IPS-18a (cell line): ENCODE measurements around the gene HEMK1.

ENCODE experiments used
- H3K27ac ChIP-seq: one replicate; pipeline ENCODE4 v1.5.1; 2013; ENCODE audit warnings: low read length
- H3K27me3 ChIP-seq: one replicate; pipeline ENCODE4 v1.6.1; 2013; ENCODE audit warnings: mild to moderate bottlenecking, low read length; ENCODE audit not compliant: control insufficient read depth, insufficient read depth
- H3K36me3 ChIP-seq: one replicate; pipeline ENCODE4 v1.6.1; 2013; ENCODE audit warnings: low read depth, low read length; ENCODE audit not compliant: control insufficient read depth
- H3K4me1 ChIP-seq: one replicate; pipeline ENCODE4 v1.6.1; 2013; ENCODE audit warnings: low read depth, low read length; ENCODE audit not compliant: control insufficient read depth
- H3K4me3 ChIP-seq: one replicate; pipeline ENCODE4 v1.5.1; 2013; ENCODE audit warnings: low read length
- H3K9ac ChIP-seq: one replicate; pipeline ENCODE4 v1.6.1; 2013; ENCODE audit warnings: mild to moderate bottlenecking, low read length, moderate library complexity
- H3K9me3 ChIP-seq: one replicate; pipeline ENCODE4 v1.6.1; 2013; ENCODE audit warnings: low read depth, low read length; ENCODE audit not compliant: control insufficient read depth

HEMK1 gene

DNA sequence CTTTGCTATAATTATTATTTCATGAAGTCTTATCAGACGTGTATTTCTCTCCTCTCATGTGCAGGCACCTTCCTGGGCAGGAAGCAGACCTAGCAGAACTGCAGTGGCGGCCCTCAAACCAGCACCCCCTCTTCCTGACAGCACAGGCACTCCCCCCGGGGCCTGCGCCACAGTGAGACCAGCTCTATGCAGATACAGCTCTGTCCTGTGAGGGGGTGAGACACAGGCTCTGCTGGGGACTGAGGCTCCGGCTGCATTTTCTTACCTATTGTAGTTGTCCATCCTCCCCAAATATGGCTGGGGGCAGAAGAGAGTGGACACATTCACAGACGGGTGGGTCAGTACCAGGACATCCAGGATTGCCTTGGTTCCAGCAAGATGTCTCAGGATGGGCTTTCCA is 37.3 kb downstream of the HEMK1 start:
- Histone ChIP-seq H3K9ac (no peak overlapping the region), H3K36me3 (no peaks in the 10 kb centered on the region), H3K4me3 (no peak overlapping the region), H3K4me1 (no peaks in the 10 kb centered on the region), H3K27me3 (peaks cover 15% of the 10 kb centered on the region), H3K27ac (no peak overlapping the region), H3K9me3 (no peaks in the 10 kb centered on the region)

DNA sequence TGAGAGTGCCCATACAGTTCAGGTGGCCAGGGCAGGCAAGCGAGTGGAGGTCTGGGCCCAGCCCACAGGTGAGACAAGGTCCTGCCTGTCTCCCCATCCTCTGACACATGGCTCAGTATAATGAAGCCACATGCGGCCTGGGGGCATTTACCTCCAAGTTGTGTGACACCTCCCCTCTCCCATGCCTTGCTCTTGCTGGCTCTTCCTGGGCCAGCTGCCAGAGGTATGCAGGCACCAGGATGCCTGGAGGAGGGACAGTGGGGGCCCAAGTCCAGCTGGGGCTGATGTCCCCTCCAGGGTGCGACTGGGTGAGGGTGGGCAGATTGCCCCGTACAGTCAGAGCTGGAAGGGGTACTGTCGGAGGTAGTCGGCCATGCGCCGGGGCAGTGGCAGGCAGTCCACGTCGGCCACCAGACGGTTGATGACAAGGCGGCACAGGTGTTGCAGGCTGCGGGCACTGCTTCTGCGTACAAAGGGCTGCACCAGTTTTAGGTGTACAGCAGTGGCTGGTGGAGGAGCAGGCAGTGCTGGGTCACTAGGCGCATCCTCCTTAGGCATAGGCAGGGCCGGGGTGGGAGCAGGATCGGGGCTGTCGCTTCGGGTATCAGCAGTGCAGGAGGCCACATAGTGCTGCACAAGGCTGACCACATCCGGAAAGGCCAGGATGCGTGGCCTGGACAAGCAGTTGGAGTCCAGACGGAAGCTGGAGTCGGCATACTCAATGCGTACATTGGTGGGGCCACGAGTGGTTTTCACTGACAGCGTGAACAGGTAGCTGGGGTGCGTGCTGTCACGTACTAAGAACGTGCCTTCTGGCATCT is 38.2 kb downstream of the HEMK1 start:
- H3K4me3 ChIP-seq = no peak overlapping the region
- H3K9me3 ChIP-seq = no peaks in the 10 kb centered on the region
- no peak overlapping the region for H3K9ac ChIP-seq
- H3K4me1 ChIP-seq = peaks cover 3% of the 10 kb centered on the region
- H3K36me3 ChIP-seq = no peaks in the 10 kb centered on the region
- peaks cover 19% of the 10 kb centered on the region for H3K27me3 ChIP-seq
- H3K27ac ChIP-seq = no peak overlapping the region

DNA sequence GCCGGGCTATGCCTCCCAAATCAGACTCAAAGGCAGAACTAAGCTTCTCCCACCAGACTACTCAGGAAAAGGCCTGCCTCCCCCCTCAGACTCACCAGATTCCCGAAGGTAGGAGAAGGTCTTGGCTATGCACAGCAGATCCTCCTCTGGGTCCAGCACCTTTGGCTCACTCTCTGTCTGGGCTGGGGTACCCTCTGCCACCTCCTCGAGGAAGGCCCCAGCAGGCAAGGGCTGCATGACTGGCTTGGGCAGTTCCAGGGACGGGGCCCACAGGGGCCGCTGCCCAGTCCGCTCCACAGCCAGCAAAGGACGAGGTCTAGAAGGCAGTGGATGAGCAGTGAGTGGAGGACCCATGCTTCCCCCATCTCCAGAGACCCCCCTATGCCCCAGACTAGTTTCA is 39.0 kb downstream of the HEMK1 start:
- no peak overlapping the region for H3K4me3 ChIP-seq
- no peak overlapping the region for H3K9ac ChIP-seq
- H3K9me3 ChIP-seq = no peaks in the 10 kb centered on the region
- peaks cover 27% of the 10 kb centered on the region for H3K27me3 ChIP-seq
- no peaks in the 10 kb centered on the region for H3K36me3 ChIP-seq
- H3K4me1 ChIP-seq = peaks cover 3% of the 10 kb centered on the region
- H3K27ac ChIP-seq = no peak overlapping the region

- no peaks in the 10 kb centered on the region for H3K36me3 ChIP-seq
- peaks cover 3% of the 10 kb centered on the region for H3K4me1 ChIP-seq
- H3K9me3 ChIP-seq = no peaks in the 10 kb centered on the region
- no peak overlapping the region for H3K27ac ChIP-seq
- no peak overlapping the region for H3K9ac ChIP-seq
- H3K4me3 ChIP-seq = no peak overlapping the region
- H3K27me3 ChIP-seq = peaks cover 34% of the 10 kb centered on the region
Measured at GRCh38 chr3:50609071-50609762, 39.9 kb downstream of the HEMK1 start.

DNA sequence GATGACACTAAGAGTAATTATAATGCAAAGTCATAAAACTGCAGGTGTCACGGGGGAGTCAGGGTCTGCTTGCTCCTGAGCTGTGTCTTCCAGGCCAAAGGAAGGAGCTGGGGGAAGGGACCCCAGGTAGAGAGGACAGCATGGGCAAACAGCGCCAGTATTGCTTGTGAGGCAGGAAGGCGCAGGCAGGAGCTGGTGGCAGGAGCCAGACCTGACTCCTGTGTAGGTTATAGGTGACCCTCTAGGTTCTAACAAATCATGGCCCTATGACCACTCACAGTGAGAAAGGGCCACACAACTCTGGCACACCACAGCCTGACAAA is 40.4 kb downstream of the HEMK1 start:
- Histone ChIP-seq H3K9me3 (no peaks in the 10 kb centered on the region), H3K4me1 (peaks cover 3% of the 10 kb centered on the region), H3K36me3 (no peaks in the 10 kb centered on the region), H3K27ac (no peak overlapping the region), H3K9ac (no peak overlapping the region), H3K4me3 (no peak overlapping the region), H3K27me3 (peaks cover 34% of the 10 kb centered on the region)

GRCh38 chr3:50610181-50610971 is 41.1 kb downstream of the HEMK1 start:
- H3K36me3 ChIP-seq = no peaks in the 10 kb centered on the region
- no peaks in the 10 kb centered on the region for H3K9me3 ChIP-seq
- peaks cover 3% of the 10 kb centered on the region for H3K4me1 ChIP-seq
- peaks cover 38% of the 10 kb centered on the region for H3K27me3 ChIP-seq
- H3K9ac ChIP-seq = no peak overlapping the region
- H3K4me3 ChIP-seq = peak overlapping the region; percentile 63
- no peak overlapping the region for H3K27ac ChIP-seq

DNA sequence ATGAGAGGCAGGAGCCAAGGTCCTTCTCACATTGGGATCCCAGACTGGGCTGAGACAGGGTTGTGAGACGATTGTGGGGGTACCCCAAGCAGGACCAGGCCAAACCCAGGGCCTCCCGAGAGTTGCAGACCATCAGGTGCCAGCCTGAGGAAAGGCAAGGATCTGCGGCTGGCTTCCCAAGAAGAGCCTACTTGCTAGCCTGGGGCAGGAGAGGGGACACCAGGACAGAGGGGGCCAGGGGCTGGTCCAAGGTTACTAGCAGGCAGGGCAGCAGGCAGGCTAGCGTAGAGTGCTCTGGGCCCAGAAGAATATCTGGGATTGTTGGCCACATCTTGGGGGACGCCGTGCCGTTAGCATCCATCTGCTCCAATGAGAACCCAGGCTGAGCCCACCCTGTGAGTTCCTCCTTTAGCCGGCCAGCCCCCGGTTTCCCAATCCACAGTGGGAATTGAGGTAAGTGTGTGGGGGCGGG is 41.7 kb downstream of the HEMK1 start:
- Histone ChIP-seq H3K27ac (no peak overlapping the region), H3K4me1 (peaks cover 3% of the 10 kb centered on the region), H3K9ac (peak overlapping the region; percentile 47), H3K27me3 (peaks cover 40% of the 10 kb centered on the region), H3K9me3 (no peaks in the 10 kb centered on the region), H3K4me3 (peak overlapping the region; percentile 63), H3K36me3 (no peaks in the 10 kb centered on the region)

DNA sequence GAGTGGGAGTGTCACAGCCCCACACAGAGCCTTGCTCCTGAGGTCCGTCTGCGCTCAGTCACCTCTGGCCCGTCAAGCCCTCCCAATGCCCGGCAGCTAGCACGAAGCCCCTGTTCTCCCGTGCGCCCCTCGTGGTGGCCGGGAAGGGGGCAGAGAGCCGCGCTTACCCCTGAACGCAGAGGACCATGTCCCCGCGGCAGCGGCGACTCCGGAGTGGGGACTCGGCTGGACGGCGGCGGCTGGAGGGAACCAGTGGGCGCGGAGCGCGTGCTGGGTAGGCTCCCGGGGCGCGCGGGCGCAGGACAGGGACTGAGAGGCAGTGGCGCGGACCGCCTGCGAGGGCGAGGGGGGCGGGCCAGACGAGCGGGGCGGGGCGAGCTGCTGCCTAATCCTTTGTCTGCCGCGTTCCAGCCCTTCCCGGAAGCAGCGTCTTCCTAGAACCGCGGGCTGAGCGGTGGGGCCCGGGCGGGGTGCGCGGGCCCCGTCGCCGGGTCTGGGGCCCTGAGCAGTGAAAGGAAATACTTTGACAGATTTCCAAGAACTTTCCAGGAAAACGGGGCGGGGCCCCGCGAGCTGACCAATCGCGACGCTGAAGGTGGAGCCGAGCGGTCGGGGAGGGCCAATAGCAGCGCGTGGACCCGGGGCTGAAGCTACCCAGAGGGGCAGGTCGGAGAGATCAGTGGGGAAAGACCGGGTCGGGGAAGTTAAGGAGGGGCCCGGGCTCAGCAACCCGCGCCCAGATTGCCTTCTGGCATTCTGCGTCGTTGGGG is 42.3 kb downstream of the HEMK1 start, which contains the start of gene CISH:
TSS of gene CISH (minus strand) at position 311 of the 770 bp plus-strand sequence. CDS start at position 187, 124 bp downstream.
- H3K4me3 ChIP-seq = peak within 1 kb of the TSS; percentile 63
- peak within 1 kb of the TSS; percentile 47 for H3K9ac ChIP-seq
- peaks cover 7% of the 10 kb centered on the region for H3K4me1 ChIP-seq
- H3K27me3 ChIP-seq = peaks cover 46% of the 10 kb centered on the region
- no peaks in the 10 kb centered on the region for H3K36me3 ChIP-seq
- H3K9me3 ChIP-seq = no peaks in the 10 kb centered on the region
- no peak within 1 kb of the TSS for H3K27ac ChIP-seq

- H3K36me3 ChIP-seq = no peaks in the 10 kb centered on the region
Measured at GRCh38 chr3:50612234-50612882, 43.0 kb downstream of the HEMK1 start.

GRCh38 chr3:50612970-50613846 is 43.9 kb downstream of the HEMK1 start:
- no peaks in the 10 kb centered on the region for H3K9me3 ChIP-seq
- no peak overlapping the region for H3K9ac ChIP-seq
- H3K27ac ChIP-seq = no peak overlapping the region
- peaks cover 13% of the 10 kb centered on the region for H3K4me1 ChIP-seq
- H3K4me3 ChIP-seq = no peak overlapping the region
- no peaks in the 10 kb centered on the region for H3K36me3 ChIP-seq
- H3K27me3 ChIP-seq = peaks cover 49% of the 10 kb centered on the region

More at GRCh38 chr3:50612234-50612882, 43.0 kb downstream of the HEMK1 start:
- peak overlapping the region; percentile 21 for H3K9ac ChIP-seq
- H3K9me3 ChIP-seq = no peaks in the 10 kb centered on the region
- peak overlapping the region; percentile 63 for H3K4me3 ChIP-seq
- peaks cover 46% of the 10 kb centered on the region for H3K27me3 ChIP-seq
- H3K27ac ChIP-seq = no peak overlapping the region
- H3K4me1 ChIP-seq = peaks cover 7% of the 10 kb centered on the region
